C4-2B (cell line): ENCODE data around the gene RELN.

Experiments
- CTCF ChIP-seq: fragments of 450-650 bp; conservative IDR thresholded peaks from 2 replicates; pipeline ENCODE4 v1.5.1; 2017; ENCODE audit warnings: mild to moderate bottlenecking
- ZFX ChIP-seq: fragments of 450-650 bp; IDR thresholded peaks from 2 replicates; pipeline ENCODE4 v1.6.1; 2017

- TF ChIP-seq CTCF, result no peak
- no peak for TF ChIP-seq ZFX
These were observed 132.5 kb downstream of the RELN start for GRCh38 chr7:103856929-103857328.
